ENCODE data around the gene ADAP1.

DNA sequence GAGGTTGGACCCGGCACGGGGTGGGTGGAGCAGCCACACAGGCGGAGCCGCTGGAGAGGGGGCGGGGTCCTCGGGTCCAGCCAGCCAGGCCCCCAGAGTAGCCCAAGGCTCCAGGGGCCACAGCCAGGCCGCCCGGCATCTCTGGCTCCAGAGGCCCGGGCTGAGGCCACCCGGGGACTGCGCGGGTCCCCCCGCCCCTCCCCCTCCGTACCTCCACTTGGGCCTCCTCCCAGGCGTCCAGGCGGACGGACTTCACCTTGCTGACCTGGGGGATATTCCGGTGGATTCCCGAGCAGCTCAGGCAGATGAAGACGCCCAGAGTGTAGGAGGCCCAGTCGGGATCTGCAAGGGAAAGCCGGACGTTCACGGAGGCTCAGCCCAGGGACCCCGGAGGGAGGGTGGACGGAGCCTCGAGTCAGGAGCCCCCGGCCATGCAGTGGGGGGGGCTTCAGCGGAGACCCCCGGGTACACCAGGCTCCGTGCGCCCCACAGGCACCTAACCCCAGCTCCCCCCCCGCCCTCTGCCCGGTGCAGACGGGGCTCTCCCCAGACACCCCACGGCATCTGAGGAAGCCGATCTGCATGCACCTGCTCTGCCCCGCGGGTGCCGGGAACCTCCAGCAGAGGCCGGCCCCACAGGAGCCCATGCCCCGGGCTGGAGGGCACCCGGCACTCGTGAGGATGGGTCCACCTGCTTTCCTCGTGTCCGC is 19.2 kb downstream of the ADAP1 start:
- TF ChIP-seq POLR2AphosphoS5 (IDR thresholded peaks at IDR 0.05): no peak
- TF ChIP-seq, protein P1, sequence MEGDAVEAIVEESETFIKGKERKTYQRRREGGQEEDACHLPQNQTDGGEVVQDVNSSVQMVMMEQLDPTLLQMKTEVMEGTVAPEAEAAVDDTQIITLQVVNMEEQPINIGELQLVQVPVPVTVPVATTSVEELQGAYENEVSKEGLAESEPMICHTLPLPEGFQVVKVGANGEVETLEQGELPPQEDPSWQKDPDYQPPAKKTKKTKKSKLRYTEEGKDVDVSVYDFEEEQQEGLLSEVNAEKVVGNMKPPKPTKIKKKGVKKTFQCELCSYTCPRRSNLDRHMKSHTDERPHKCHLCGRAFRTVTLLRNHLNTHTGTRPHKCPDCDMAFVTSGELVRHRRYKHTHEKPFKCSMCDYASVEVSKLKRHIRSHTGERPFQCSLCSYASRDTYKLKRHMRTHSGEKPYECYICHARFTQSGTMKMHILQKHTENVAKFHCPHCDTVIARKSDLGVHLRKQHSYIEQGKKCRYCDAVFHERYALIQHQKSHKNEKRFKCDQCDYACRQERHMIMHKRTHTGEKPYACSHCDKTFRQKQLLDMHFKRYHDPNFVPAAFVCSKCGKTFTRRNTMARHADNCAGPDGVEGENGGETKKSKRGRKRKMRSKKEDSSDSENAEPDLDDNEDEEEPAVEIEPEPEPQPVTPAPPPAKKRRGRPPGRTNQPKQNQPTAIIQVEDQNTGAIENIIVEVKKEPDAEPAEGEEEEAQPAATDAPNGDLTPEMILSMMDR (IDR thresholded peaks at IDR 0.05): no peak
- TF ChIP-seq POLR2A (IDR thresholded peaks at IDR 0.05; ENCODE audit: low read depth): no peak
- TF ChIP-seq EP300 (IDR thresholded peaks at IDR 0.05): no peak
